Suprapubic skin (tissue), 4 donors: ENCODE data around the gene GTF2H1. TPM values are rescaled to one million over a fixed set of nuclear protein-coding genes. Genes with fewer than 3 reads are reported as not detected.

Experiments
- DNase-seq, 2 donors: peaks; one replicate each; pipeline ENCODE4 v3.0.0-alpha.2; 2019; ENCODE audit warnings: low spot score in 2 of 2
- H3K27ac ChIP-seq: fragments of 200-600 bp; sonication (generic); one replicate; pipeline ENCODE4 v1.5.1; 2019
- H3K27me3 ChIP-seq: fragments of 200-600 bp; sonication (generic); one replicate; pipeline ENCODE4 v1.5.1; 2019
- H3K36me3 ChIP-seq: fragments of 200-600 bp; sonication (generic); one replicate; pipeline ENCODE4 v1.5.1; 2019
- H3K4me1 ChIP-seq: fragments of 200-600 bp; sonication (generic); one replicate; pipeline ENCODE4 v1.5.1; 2019
- H3K4me3 ChIP-seq: fragments of 200-600 bp; sonication (generic); one replicate; pipeline ENCODE4 v1.5.1; 2019; ENCODE audit warnings: mild to moderate bottlenecking
- H3K9me3 ChIP-seq: fragments of 200-600 bp; sonication (generic); one replicate; pipeline ENCODE4 v1.5.1; 2019
- CTCF ChIP-seq, 2 donors: fragments of 200-600 bp in 1 of 2; fragments of 450-650 bp in 1 of 2; sonication (generic) in 1 of 2; IDR thresholded peaks; one replicate each; pipeline ENCODE4 v1.5.1; 2016 to 2019; ENCODE audit warnings: antibody characterized with exemption in 2 of 2, mild to moderate bottlenecking in 1 of 2, moderate library complexity in 1 of 2
- EP300 ChIP-seq: sonication (generic); formaldehyde crosslinking; IDR thresholded peaks from one replicate; pipeline ENCODE4 v1.6.1; 2017; ENCODE audit warnings: antibody characterized with exemption
- POLR2A ChIP-seq, 2 donors: fragments of 450-650 bp; IDR thresholded peaks; one replicate each; pipeline ENCODE4 v1.6.1; 2017; ENCODE audit warnings: antibody characterized with exemption in 2 of 2, mild to moderate bottlenecking in 2 of 2, moderate library complexity in 2 of 2
- POLR2AphosphoS5 ChIP-seq, 3 donors: sonication (generic); formaldehyde crosslinking; IDR thresholded peaks; one replicate each; pipeline ENCODE4 v1.6.1; 2017; ENCODE audit warnings: antibody characterized with exemption in 3 of 3
- WGBS: methylation state at CpG from one replicate; pipeline ENCODE4 v1.1.5; 2018; 5-methylcytosine and 5-hydroxymethylcytosine counted together
- total RNA-seq, 4 donors: library from RNA; depleted of rRNA; stranded (reverse); fragments of >200 nt; gene quantifications; one replicate each; pipeline ENCODE4 v1.1.0, GENCODE V29; 2016

Gene GTF2H1
- total RNA-seq, 4 donors from 2014 or later, result 48.6 to 121 (median 50.4) TPM

GRCh38 chr11:18285841-18286240, 36.5 kb upstream of the GTF2H1 start:
- Histone ChIP-seq H3K9me3 (no peaks in the 10 kb centered on the region), H3K4me3 (no peak overlapping the region), H3K36me3 (peaks cover 66% of the 10 kb centered on the region), H3K27me3 (no peaks in the 10 kb centered on the region), H3K4me1 (no peaks in the 10 kb centered on the region), H3K27ac (no peak overlapping the region)
- no peak for DNase-seq
- 96% methylated on average over 1 of the region's 1 CpG for WGBS
- TF ChIP-seq CTCF (IDR thresholded peaks at IDR 0.05) (no peak), EP300 (no peak), POLR2AphosphoS5 (IDR thresholded peaks at IDR 0.05) (no peak), POLR2A (IDR thresholded peaks at IDR 0.05) (no peak)

GRCh38 chr11:18288911-18289310, 33.5 kb upstream of the GTF2H1 start:
- H3K9me3 ChIP-seq, result no peaks in the 10 kb centered on the region
- H3K4me1 ChIP-seq, result no peaks in the 10 kb centered on the region
- no peak for DNase-seq
- H3K4me3 ChIP-seq, result no peak overlapping the region
- TF ChIP-seq POLR2A (IDR thresholded peaks at IDR 0.05) (no peak), CTCF (IDR thresholded peaks at IDR 0.05) (no peak), EP300 (no peak), POLR2AphosphoS5 (IDR thresholded peaks at IDR 0.05) (no peak)
- WGBS, result 96% methylated on average over 4 of the region's 4 CpGs
- H3K27ac ChIP-seq, result no peak overlapping the region
- peaks cover 76% of the 10 kb centered on the region for H3K36me3 ChIP-seq
- H3K27me3 ChIP-seq, result no peaks in the 10 kb centered on the region

GRCh38 chr11:18294862-18295261, 27.5 kb upstream of the GTF2H1 start:
- 91% methylated on average over 5 of the region's 5 CpGs for WGBS
- H3K27me3 ChIP-seq, result no peaks in the 10 kb centered on the region
- no peak overlapping the region for H3K4me3 ChIP-seq
- peaks cover 92% of the 10 kb centered on the region for H3K36me3 ChIP-seq
- H3K27ac ChIP-seq, result no peak overlapping the region
- no peak for TF ChIP-seq POLR2AphosphoS5 (IDR thresholded peaks at IDR 0.05)
- DNase-seq, result no peak
- H3K4me1 ChIP-seq, result no peaks in the 10 kb centered on the region
- no peaks in the 10 kb centered on the region for H3K9me3 ChIP-seq

- WGBS, result 95% methylated on average over 2 of the region's 2 CpGs
- no peak overlapping the region for H3K4me3 ChIP-seq
- H3K36me3 ChIP-seq, result peaks cover 92% of the 10 kb centered on the region
- no peaks in the 10 kb centered on the region for H3K9me3 ChIP-seq
- H3K27me3 ChIP-seq, result no peaks in the 10 kb centered on the region
- DNase-seq, result no peak
- TF ChIP-seq EP300, result no peak
- no peak for TF ChIP-seq CTCF (IDR thresholded peaks at IDR 0.05)
- TF ChIP-seq POLR2AphosphoS5 (IDR thresholded peaks at IDR 0.05), result no peak
- H3K27ac ChIP-seq, result no peak overlapping the region
- H3K4me1 ChIP-seq, result no peaks in the 10 kb centered on the region
Measured at GRCh38 chr11:18295316-18295715, 27.1 kb upstream of the GTF2H1 start.

- H3K4me3 ChIP-seq, result no peak overlapping the region
- DNase-seq, result no peak
- TF ChIP-seq EP300, result no peak
- TF ChIP-seq POLR2A (IDR thresholded peaks at IDR 0.05), result no peak
- no peak overlapping the region for H3K27ac ChIP-seq
- no peaks in the 10 kb centered on the region for H3K9me3 ChIP-seq
- H3K4me1 ChIP-seq, result no peaks in the 10 kb centered on the region
- H3K36me3 ChIP-seq, result peaks cover 86% of the 10 kb centered on the region
- H3K27me3 ChIP-seq, result no peaks in the 10 kb centered on the region
Measured at GRCh38 chr11:18299721-18300120, 22.6 kb upstream of the GTF2H1 start.

- Histone ChIP-seq H3K4me1 (peaks cover 19% of the 10 kb centered on the region), H3K4me3 (no peak overlapping the region), H3K27me3 (no peaks in the 10 kb centered on the region), H3K9me3 (no peaks in the 10 kb centered on the region), H3K36me3 (peaks cover 63% of the 10 kb centered on the region), H3K27ac (no peak overlapping the region)
- no peak for DNase-seq
- no peak for TF ChIP-seq POLR2A (IDR thresholded peaks at IDR 0.05)
- no peak for TF ChIP-seq POLR2AphosphoS5 (IDR thresholded peaks at IDR 0.05)
- TF ChIP-seq EP300, result no peak
- TF ChIP-seq CTCF (IDR thresholded peaks at IDR 0.05), result no peak
Measured at GRCh38 chr11:18304745-18305144, 17.6 kb upstream of the GTF2H1 start.
